Right lobe of liver (tissue), 6 donors: Measurements from ENCODE around the gene ATXN1. TPM values are rescaled to one million over a fixed set of nuclear protein-coding genes. Genes with fewer than 3 reads are reported as not detected.
"Not testable (repeated sequence)": the region's sequence is repeated elsewhere in the genome, so short reads cannot be mapped to it uniquely, and the experiment has no call there.

Source experiments
- ATAC-seq, 4 donors: fragments of 200-7000 bp; cut with Tn5 transposase; one replicate each; pipeline ENCODE4 v1.9.1; 2020; ENCODE audit warnings: mild to moderate bottlenecking in 4 of 4, moderate library complexity in 4 of 4
- DNase-seq, 3 donors: peaks; one replicate each; pipeline ENCODE4 v3.0.0-alpha.2; 2020
- H3K27ac ChIP-seq, 3 donors: fragments of 200-600 bp; one replicate each; pipeline ENCODE4 v1.8.0; 2022
- H3K27me3 ChIP-seq, 2 donors: fragments of 200-600 bp; one replicate each; pipeline ENCODE4 v1.8.0; 2022
- H3K36me3 ChIP-seq, 4 donors: fragments of 200-600 bp; sonication (generic) in 1 of 4; one replicate each; pipeline versions ENCODE4 v1.5.1 to v1.8.0; 2017 to 2022; ENCODE audit warnings: control low read depth in 1 of 4
- H3K4me1 ChIP-seq, 4 donors: fragments of 200-600 bp; sonication (generic) in 1 of 4; one replicate each; pipeline versions ENCODE4 v1.5.1 to v1.8.0; 2017 to 2022; ENCODE audit warnings: control low read depth in 1 of 4
- H3K4me3 ChIP-seq, 3 donors: fragments of 200-600 bp; one replicate each; pipeline ENCODE4 v1.8.0; 2022
- H3K9me3 ChIP-seq, 4 donors: fragments of 200-600 bp; sonication (generic) in 1 of 4; one replicate each; pipeline versions ENCODE4 v1.5.1 to v1.8.0; 2017 to 2022; ENCODE audit warnings: control low read depth in 1 of 4
- CTCF ChIP-seq, 4 donors: fragments of 200-600 bp in 3 of 4; fragments of 450-650 bp in 1 of 4; IDR thresholded peaks; one replicate each; pipeline versions ENCODE4 v1.5.1 to v1.8.0; 2016 to 2022; ENCODE audit warnings: antibody characterized with exemption in 4 of 4, mild to moderate bottlenecking in 2 of 4
- POLR2A ChIP-seq: fragments of 450-650 bp; IDR thresholded peaks from one replicate; pipeline ENCODE4 v1.6.1; 2017; ENCODE audit warnings: antibody characterized with exemption, mild to moderate bottlenecking
- WGBS: methylation state at CpG from one replicate; pipeline ENCODE4 v1.1.6; 2018; ENCODE audit warnings: low coverage, low lambda C conversion rate; ENCODE audit not compliant: insufficient coverage; ENCODE audit errors: missing lambda C conversion rate; 5-methylcytosine and 5-hydroxymethylcytosine counted together
- intact Hi-C, 2 donors: fragments of 100-400 bp; cut with DNase I; formaldehyde crosslinking; loops; one replicate each; pipeline versions ENCODE4 v1.11.2 to v1.14.1; 2022
- total RNA-seq, 6 experiments: library from RNA; depleted of rRNA in 2 of 6; stranded (reverse); fragments of >200 nt in 2 of 6; fragmentation: NEBNext Ultra II Directional in 3 of 6; extraction: Animal tissue kit (Norgen Biotek cat#: 25700) in 3 of 6; gene quantifications; one replicate each; pipeline versions ENCODE4 v1.1.0 to v1.2.4, GENCODE V29; 2016 to 2023
- donor health status: DM: no; HTN: yes; CAD: no.
- donor health status: DM: no; HTN: no; CAD: no.
- donor health status: DM: no; HTN: no; CAD: no.
- donor health status: DM: no; HTN: yes; CAD: no.
- donor health status: DM: no; HTN: yes; CAD: no.

ATXN1 gene
- total RNA-seq, 6 experiments from 2014 or later: 23.2 to 28.7 (median 25.0) TPM

DNA sequence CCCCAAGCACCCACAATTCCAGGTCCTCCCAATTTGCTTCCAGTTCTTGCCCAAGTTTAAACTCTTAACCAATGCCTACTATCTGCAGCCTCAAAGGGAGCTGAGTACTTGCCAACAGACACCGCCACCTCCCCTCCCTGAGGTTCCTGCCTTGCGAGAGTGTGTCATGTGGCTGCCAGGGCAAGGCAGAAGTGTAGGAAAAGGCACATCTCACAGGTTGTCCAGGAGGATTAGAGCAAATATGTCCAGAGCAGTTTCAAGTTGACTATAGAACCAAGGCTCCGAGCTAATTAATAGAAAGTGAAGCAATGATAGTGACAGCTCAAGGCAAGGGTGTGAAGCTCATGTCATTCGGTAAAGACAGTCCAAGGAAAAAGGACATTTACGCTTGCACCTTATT lies 127.8 kb downstream of the ATXN1 start:
- Histone ChIP-seq H3K27me3 (no peaks in the 10 kb centered on the region), H3K27ac (no peak overlapping the region), H3K4me3 (no peak overlapping the region), H3K4me1 (peaks cover 0 to 5% (median 0%) of the 10 kb centered on the region in 4 donors), H3K36me3 (no peaks in the 10 kb centered on the region), H3K9me3 (no peaks in the 10 kb centered on the region)
- intact Hi-C loops: no loop called here
- peak in 1 of 4 donors; percentile 39 for ATAC-seq
- WGBS: 94% methylated on average over 2 of the region's 5 CpGs
- DNase-seq: no peak
- TF ChIP-seq CTCF (IDR thresholded peaks at IDR 0.05) (no peak), POLR2A (no peak)

- Histone ChIP-seq H3K27ac (no peak overlapping the region), H3K4me3 (no peak overlapping the region), H3K27me3 (no peaks in the 10 kb centered on the region), H3K9me3 (no peaks in the 10 kb centered on the region), H3K4me1 (peaks cover 0 to 5% (median 0%) of the 10 kb centered on the region in 4 donors), H3K36me3 (no peaks in the 10 kb centered on the region)
- WGBS: 87% methylated on average over 4 of the region's 4 CpGs
- TF ChIP-seq POLR2A (no peak), CTCF (IDR thresholded peaks at IDR 0.05) (no peak)
- ATAC-seq: no peak
- no peak for DNase-seq
- intact Hi-C loops: no loop called here
Observed at GRCh38 chr6:16632101-16632500, 129.2 kb downstream of the ATXN1 start.

GRCh38 chr6:16630026-16630643 lies 131.1 kb downstream of the ATXN1 start:
- peaks cover 0 to 5% (median 0%) of the 10 kb centered on the region in 4 donors for H3K4me1 ChIP-seq
- no peak for TF ChIP-seq CTCF (IDR thresholded peaks at IDR 0.05)
- no peaks in the 10 kb centered on the region for H3K9me3 ChIP-seq
- WGBS: 85% methylated on average over 3 of the region's 4 CpGs
- H3K27ac ChIP-seq: no peak overlapping the region
- H3K4me3 ChIP-seq: no peak overlapping the region
- H3K36me3 ChIP-seq: no peaks in the 10 kb centered on the region
- intact Hi-C loops: no loop called here
- H3K27me3 ChIP-seq: no peaks in the 10 kb centered on the region
- DNase-seq (no peak), ATAC-seq (no peak)

GRCh38 chr6:16628580-16628979 lies 132.7 kb downstream of the ATXN1 start:
- H3K9me3 ChIP-seq, ATAC-seq, H3K4me1 ChIP-seq, H3K27ac ChIP-seq, H3K36me3 ChIP-seq, DNase-seq, H3K27me3 ChIP-seq, intact Hi-C loops, H3K4me3 ChIP-seq: not testable (repeated sequence)
- 100% methylated on average over 1 of the region's 1 CpG for WGBS

DNA sequence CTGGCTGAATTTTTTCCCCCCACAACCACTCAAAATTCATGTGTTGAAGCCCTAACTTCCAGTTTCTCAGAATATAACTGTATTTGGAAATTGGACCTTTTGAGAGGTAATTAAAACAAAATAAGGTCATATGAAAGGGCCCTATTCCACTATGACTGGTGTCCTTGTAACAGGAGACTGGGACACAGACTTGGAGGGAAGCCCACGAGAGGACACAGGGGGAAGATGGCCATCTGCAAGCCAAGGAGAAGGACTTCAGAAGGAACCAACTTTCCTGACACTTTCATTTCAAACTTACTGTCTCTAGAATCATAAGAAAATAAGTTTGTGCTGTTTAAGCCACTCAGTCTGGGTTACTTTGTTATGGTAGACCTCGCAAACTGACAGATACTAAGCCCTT lies 134.6 kb downstream of the ATXN1 start:
- H3K4me3 ChIP-seq: no peak overlapping the region
- DNase-seq: no peak
- no peak for ATAC-seq
- no peaks in the 10 kb centered on the region for H3K36me3 ChIP-seq
- no peaks in the 10 kb centered on the region for H3K27me3 ChIP-seq
- H3K27ac ChIP-seq: no peak overlapping the region
- no peaks in the 10 kb centered on the region for H3K4me1 ChIP-seq
- WGBS: 67% methylated on average over 1 of the region's 2 CpGs
- intact Hi-C loops: no loop called here
- no peaks in the 10 kb centered on the region for H3K9me3 ChIP-seq
- TF ChIP-seq POLR2A (no peak), CTCF (IDR thresholded peaks at IDR 0.05) (no peak)
